ENCODE data around the gene PRR5L. TPM values are rescaled to one million over a fixed set of nuclear protein-coding genes. Genes with fewer than 3 reads are reported as not detected.

PRR5L gene
- total and polyA plus RNA-seq, 9 of the 15 experiments (the other 6 are each of a cell fraction or from before 2014, with no cell fraction given): 0.11 to 0.60 (median 0.36) TPM; not detected in 2

DNA sequence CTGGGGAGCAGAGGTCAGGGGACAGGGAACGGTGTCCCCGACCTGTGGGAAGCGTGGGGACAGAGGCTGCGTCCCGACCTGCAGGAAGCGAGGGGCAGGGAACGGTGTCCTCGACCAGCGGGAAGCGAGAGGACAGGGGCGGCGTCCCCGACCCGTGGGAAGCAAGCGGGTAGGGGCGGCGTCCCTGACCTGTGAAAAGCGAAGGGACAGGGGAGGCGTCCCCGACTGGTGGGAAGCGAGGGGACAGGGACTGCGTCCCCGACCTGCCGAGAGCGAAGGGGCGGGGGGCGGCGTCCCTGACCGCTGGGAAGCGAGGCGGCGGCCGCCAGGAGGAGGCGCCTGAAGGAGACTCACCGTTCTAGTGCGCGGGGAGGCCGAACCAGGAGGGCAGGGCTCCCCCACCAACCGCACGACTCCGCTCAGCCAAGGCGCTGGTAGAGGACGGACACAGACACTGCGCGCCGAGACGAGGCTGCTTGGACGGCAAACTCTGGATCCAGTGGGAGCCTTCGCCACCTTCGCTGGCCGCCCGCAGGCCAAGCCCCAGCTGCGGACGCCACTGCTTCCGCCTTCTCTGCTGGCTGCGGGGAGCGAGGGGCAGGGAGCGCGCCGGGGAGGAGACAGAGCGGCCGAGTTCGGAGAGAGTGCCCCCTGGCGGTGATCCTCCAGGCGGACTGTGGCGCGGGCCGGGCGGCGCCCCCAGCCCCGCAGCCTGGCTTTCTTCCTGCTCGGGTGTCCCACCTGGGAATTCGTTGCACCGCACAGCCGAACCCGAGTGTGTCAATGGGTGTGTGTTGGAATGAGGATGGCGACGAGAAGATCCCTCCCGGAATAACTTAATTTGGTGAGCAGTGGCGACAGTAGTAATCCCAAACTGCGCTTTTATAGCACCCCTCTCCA, 213.9 kb downstream of the PRR5L start, which contains the start of gene TRAF6 (continued):
- TF ChIP-seq ZNF12 (CRISPR knock-in tag; IDR thresholded peaks at IDR 0.05) (peak; percentile 53; the same call in 1 of the 2 replicates), TAL1 (IDR thresholded peaks at IDR 0.05) (no peak), CXXC5 (CRISPR knock-in tag; IDR thresholded peaks at IDR 0.05) (peak; percentile 87), TCFL5 (CRISPR knock-in tag; conservative IDR thresholded peaks at IDR 0.05) (no peak), XRCC5 (IDR thresholded peaks at IDR 0.05; ENCODE audit: low read depth, low read length) (no peak; the same call in 1 of the 2 replicates), RBM17 (IDR thresholded peaks at IDR 0.05; ENCODE audit: borderline replicate concordance, low read depth, low read length) (no peak), FUS (optimal IDR thresholded peaks at IDR 0.05; ENCODE audit: low read depth, low read length) (peak; percentile 63), STAT5A (IDR thresholded peaks at IDR 0.05; ENCODE audit: borderline replicate concordance, low read length) (no peak), RBM15 (IDR thresholded peaks at IDR 0.05; ENCODE audit: insufficient read depth, low read length) (no peak), ZFPM2 (CRISPR knock-in tag; IDR thresholded peaks at IDR 0.05) (no peak), ATF1 (CRISPR knock-in tag; IDR thresholded peaks at IDR 0.05) (no peak), ATF1 (tag; IDR thresholded peaks at IDR 0.05) (peak; percentile 83), PKNOX1 (IDR thresholded peaks at IDR 0.05) (no peak), ZNF449 (CRISPR knock-in tag; IDR thresholded peaks at IDR 0.05) (no peak), ZNF23 (CRISPR knock-in tag; IDR thresholded peaks at IDR 0.05) (no peak), NR1H2 (CRISPR knock-in tag; IDR thresholded peaks at IDR 0.05) (no peak), ZNF384 (IDR thresholded peaks at IDR 0.05; ENCODE audit: low read depth, low read length) (0 out of 2 replicates have a peak, but pooled peaks have one; percentile 26), ZFP1 (CRISPR knock-in tag; IDR thresholded peaks at IDR 0.05) (no peak), CHAMP1 (IDR thresholded peaks at IDR 0.05) (peak; percentile 95), SAFB2 (IDR thresholded peaks at IDR 0.05; ENCODE audit: borderline replicate concordance, low read depth, low read length, severe bottlenecking) (no peak), DDX20 (tag; IDR thresholded peaks at IDR 0.05; ENCODE audit: low read depth) (no peak), SETDB1 (IDR thresholded peaks at IDR 0.05; ENCODE audit: low read length) (peak; percentile 53), ZNF785 (CRISPR knock-in tag; IDR thresholded peaks at IDR 0.05) (no peak)
- TF ChIP-seq, protein P1, sequence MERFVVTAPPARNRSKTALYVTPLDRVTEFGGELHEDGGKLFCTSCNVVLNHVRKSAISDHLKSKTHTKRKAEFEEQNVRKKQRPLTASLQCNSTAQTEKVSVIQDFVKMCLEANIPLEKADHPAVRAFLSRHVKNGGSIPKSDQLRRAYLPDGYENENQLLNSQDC (CRISPR knock-in tag; IDR thresholded peaks at IDR 0.05): no peak

Measured in K562 (cell line).